Measurements from ENCODE around the gene PARP6.

Gene PARP6

DNA sequence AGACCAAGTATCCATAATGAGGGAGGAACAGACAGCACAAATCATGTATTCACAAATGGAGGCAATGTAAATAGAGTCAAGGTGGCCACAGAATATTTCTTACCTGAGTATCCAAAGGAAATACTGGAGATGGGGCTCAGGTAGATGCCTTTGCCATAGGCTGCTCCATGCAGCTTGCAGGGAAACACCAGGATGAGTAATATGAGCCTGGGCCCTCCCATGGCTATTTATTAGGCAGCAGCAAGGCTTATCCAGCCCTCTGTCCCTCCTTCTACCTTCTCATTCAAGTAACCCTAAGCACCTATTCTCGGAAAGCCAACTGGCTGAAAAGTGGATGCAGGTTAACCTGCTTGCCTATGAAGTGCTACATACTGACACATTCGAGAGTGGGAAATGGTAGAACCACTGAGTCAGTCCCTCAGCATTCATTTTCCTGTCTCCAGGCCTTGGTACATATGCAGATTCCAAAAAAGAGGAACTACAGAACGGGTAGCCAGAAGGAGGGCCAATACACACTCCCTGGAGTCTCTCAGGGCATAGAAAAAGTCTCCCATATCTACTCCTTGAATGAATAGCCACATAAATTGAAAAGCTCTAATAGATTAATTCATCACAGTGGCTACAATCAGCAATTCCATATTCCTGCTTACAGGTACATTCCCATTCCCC lies 23.1 kb downstream of the PARP6 start:
- TF ChIP-seq POLR2AphosphoS5 (IDR thresholded peaks at IDR 0.05; ENCODE audit: low read depth, low read length) = no peak
- TF ChIP-seq SIN3A (IDR thresholded peaks at IDR 0.05; ENCODE audit: borderline replicate concordance, insufficient read depth, low read length) = no peak
- TF ChIP-seq FOXP2 (optimal IDR thresholded peaks at IDR 0.05; ENCODE audit: borderline replicate concordance, extremely low read depth, extremely low read length, insufficient read depth) = no peak
- TF ChIP-seq, protein P1, sequence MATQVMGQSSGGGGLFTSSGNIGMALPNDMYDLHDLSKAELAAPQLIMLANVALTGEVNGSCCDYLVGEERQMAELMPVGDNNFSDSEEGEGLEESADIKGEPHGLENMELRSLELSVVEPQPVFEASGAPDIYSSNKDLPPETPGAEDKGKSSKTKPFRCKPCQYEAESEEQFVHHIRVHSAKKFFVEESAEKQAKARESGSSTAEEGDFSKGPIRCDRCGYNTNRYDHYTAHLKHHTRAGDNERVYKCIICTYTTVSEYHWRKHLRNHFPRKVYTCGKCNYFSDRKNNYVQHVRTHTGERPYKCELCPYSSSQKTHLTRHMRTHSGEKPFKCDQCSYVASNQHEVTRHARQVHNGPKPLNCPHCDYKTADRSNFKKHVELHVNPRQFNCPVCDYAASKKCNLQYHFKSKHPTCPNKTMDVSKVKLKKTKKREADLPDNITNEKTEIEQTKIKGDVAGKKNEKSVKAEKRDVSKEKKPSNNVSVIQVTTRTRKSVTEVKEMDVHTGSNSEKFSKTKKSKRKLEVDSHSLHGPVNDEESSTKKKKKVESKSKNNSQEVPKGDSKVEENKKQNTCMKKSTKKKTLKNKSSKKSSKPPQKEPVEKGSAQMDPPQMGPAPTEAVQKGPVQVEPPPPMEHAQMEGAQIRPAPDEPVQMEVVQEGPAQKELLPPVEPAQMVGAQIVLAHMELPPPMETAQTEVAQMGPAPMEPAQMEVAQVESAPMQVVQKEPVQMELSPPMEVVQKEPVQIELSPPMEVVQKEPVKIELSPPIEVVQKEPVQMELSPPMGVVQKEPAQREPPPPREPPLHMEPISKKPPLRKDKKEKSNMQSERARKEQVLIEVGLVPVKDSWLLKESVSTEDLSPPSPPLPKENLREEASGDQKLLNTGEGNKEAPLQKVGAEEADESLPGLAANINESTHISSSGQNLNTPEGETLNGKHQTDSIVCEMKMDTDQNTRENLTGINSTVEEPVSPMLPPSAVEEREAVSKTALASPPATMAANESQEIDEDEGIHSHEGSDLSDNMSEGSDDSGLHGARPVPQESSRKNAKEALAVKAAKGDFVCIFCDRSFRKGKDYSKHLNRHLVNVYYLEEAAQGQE (IDR thresholded peaks at IDR 0.05; ENCODE audit: insufficient read depth in 1 of 2, low read depth in 2 of 2, low read length in 2 of 2) = no peak
- TF ChIP-seq TAF1 (IDR thresholded peaks at IDR 0.05; ENCODE audit: borderline replicate concordance, insufficient read depth, low read length) = no peak

DNA sequence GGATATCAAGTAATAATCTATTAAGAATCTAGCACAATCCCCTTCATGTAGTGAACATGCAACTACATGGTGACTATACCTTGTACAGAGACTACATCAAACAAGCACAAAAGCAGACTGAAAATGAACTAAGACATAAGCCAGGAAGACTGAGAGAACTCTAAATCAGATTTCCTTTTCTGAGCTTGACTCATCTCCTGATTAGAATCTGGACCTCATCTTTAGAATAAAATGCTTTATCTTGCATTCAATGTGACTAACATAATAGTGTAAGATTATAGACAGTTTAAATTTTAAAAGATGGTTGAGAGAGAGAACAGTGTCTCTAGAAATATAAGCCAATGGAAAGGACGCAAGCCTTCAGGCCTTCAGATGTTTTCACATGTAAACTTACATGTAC lies 23.8 kb downstream of the PARP6 start:
- TF ChIP-seq FOXP2 (optimal IDR thresholded peaks at IDR 0.05; ENCODE audit: borderline replicate concordance, extremely low read depth, extremely low read length, insufficient read depth) (no peak), POLR2AphosphoS5 (IDR thresholded peaks at IDR 0.05; ENCODE audit: low read depth, low read length) (no peak), SIN3A (IDR thresholded peaks at IDR 0.05; ENCODE audit: borderline replicate concordance, insufficient read depth, low read length) (no peak), TAF1 (IDR thresholded peaks at IDR 0.05; ENCODE audit: borderline replicate concordance, insufficient read depth, low read length) (no peak)
- TF ChIP-seq, protein P1 (IDR thresholded peaks at IDR 0.05; ENCODE audit: insufficient read depth in 1 of 2, low read depth in 2 of 2, low read length in 2 of 2) = no peak

DNA sequence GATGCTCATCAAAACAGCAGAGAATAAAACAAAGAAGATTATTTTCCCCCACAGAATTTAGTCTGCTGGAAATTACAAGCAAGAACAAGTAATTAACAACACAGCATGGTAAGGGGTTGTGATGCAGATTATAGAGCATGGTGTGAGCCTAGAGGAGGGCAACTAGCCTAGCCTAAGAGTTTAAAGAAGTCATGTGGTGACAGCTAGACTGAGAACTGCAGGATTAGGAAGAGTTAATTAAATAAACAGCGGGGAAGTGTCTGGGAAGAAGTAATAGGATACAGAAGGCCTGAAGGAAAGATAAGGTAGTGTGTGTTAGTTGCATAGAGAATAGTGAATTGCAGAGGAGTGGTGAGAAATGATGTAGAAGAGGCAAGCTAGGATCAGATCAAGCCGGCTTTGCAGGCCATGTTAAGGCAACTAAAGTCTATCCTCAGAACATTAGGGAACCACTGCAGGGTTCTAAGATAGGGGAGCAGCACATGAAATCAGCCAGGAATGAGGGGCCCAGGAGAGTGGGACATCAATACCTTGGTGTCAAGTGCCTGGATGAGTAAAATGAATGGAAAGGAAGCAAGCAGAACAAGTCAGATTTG lies 29.5 kb downstream of the PARP6 start:
- TF ChIP-seq FOXP2 (optimal IDR thresholded peaks at IDR 0.05; ENCODE audit: borderline replicate concordance, extremely low read depth, extremely low read length, insufficient read depth) (no peak), POLR2AphosphoS5 (IDR thresholded peaks at IDR 0.05; ENCODE audit: low read depth, low read length) (no peak), SIN3A (IDR thresholded peaks at IDR 0.05; ENCODE audit: borderline replicate concordance, insufficient read depth, low read length) (no peak), TAF1 (IDR thresholded peaks at IDR 0.05; ENCODE audit: borderline replicate concordance, insufficient read depth, low read length) (no peak)
- TF ChIP-seq, protein P1 (IDR thresholded peaks at IDR 0.05; ENCODE audit: insufficient read depth in 1 of 2, low read depth in 2 of 2, low read length in 2 of 2) = no peak

DNA sequence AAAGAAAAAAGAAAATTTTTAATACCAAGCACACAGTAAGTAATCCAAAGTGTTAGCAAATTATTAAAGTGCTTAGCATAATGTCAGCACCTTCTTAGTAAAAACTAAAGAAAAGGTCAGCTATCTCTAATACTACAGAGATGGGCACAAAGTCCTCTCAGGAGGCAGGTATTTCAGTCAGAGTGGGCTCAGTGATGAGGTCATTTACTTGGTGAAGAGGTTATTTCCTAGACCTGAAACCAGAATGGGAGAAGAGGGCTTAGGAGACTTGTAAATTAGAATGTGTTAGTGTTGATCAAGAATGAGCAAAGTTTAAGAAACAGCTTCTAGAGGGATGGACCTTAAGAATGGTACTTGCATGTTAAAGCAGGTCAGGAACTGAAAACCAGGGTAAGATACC lies 32.7 kb downstream of the PARP6 start:
- TF ChIP-seq SIN3A (IDR thresholded peaks at IDR 0.05; ENCODE audit: borderline replicate concordance, insufficient read depth, low read length) (no peak), POLR2AphosphoS5 (IDR thresholded peaks at IDR 0.05; ENCODE audit: low read depth, low read length) (no peak), TAF1 (IDR thresholded peaks at IDR 0.05; ENCODE audit: borderline replicate concordance, insufficient read depth, low read length) (no peak), FOXP2 (optimal IDR thresholded peaks at IDR 0.05; ENCODE audit: borderline replicate concordance, extremely low read depth, extremely low read length, insufficient read depth) (no peak)
- TF ChIP-seq, protein P1 (IDR thresholded peaks at IDR 0.05; ENCODE audit: insufficient read depth in 1 of 2, low read depth in 2 of 2, low read length in 2 of 2) = no peak

Data from PFSK-1 (cell line).